SH-SY5Y (cell line): ENCODE data around the gene CARD11.

Experiments used
- GATA2 ChIP-seq: IDR thresholded peaks from 2 replicates; pipeline ENCODE4 v1.6.1; 2011; ENCODE audit warnings: mild to moderate bottlenecking, low read depth, low read length
- GATA3 ChIP-seq: IDR thresholded peaks from 2 replicates; pipeline ENCODE4 v1.6.1; 2011; ENCODE audit warnings: low read depth, mild to moderate bottlenecking, low read length, moderate library complexity

The CARD11 gene

DNA sequence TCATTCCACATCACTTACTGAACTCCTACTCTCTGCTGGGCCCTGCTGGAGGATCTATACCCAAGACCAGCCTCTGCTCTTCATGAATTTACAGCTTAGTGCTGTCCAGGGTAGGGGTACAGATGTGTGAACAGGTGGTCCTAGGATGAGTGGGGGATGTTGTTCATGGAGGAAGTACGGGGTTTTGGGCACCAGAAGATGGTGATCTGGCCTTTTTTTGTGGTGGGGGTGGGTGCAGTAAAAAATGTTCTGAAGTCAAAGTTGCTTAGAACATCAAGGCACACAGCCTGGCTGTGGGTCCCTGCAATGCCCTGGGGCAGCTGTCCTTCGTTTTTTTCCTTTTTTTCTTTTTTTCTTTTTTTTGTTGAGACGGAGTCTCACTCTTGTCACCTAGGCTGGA is 165.4 kb downstream of the CARD11 start:
- TF ChIP-seq GATA3 (no peak), GATA2 (no peak)

DNA sequence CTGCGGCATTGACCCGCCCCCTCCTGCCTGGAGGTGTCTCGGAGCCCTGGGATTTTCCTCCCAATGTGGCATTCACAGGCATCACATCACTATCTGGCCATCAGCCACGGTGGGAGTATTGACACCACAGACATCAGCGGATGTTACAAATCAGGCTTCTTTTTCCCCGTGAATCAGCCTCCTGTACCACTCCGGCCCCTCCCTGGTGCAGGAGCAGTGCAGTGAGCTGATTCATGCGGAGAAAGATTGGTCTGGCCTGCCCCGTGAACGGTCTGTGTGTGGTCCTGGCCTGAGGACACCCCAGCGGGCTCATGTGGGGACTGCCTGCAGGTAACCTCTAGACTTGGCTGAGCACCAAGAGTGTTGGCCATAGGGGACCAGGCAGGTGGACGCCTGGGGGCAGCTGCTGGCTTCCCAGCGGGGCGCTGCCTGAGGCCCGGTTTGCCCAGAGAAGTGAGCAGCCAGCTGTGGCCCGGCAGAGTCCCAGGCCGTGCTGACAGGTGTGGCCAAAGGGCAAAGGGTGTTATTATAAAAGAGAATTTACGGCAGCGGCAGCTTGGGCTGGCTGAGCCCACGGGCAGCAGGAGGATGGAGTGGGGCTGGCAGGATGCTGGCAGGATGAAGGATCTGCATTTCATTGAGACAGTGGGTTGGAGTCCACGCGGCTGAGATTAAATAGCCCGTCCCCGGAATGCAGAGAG is 167.5 kb downstream of the CARD11 start:
- TF ChIP-seq GATA2 (peak; percentile 73), GATA3 (no peak)

DNA sequence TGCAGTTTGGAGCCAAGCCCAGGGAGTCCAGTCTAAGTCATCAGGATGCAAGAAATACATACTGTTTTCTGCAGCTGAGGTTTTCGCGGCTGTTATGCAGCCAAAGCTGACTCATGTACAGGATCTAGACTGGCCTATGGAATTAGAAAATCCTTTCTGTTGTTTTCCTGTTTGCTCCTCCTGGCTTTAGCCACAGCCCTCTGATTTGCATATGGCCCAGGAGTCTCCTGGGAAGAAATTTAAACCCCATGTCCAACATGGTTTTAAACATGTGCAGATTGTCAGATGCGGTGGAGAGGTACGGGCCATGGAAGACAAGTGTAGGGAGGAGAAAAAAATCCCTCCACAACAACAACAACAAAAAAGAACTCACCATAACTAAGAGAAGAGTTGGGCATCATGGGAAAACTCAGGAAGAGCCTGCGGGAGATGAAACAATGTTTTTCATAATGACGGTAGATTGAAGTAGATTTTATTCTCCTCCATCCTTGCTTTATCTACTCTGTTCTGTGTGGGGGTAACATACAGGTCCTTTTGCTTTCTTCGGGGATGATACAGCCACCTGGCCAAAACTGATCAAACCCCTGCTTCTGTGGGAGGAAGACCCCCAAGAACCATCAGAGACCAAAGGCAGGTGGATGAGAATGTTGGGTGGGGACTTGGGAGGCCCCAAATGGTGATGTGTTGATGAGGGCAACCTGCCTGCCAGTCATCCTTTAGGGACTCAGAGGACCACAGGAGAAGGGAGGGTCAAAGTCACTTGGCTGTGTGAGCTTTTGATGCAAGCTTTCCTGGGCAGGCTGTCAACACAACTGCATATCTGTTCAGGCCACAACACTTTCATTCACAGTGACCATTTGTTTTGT is 169.7 kb downstream of the CARD11 start:
- TF ChIP-seq GATA3 (no peak), GATA2 (no peak)

DNA sequence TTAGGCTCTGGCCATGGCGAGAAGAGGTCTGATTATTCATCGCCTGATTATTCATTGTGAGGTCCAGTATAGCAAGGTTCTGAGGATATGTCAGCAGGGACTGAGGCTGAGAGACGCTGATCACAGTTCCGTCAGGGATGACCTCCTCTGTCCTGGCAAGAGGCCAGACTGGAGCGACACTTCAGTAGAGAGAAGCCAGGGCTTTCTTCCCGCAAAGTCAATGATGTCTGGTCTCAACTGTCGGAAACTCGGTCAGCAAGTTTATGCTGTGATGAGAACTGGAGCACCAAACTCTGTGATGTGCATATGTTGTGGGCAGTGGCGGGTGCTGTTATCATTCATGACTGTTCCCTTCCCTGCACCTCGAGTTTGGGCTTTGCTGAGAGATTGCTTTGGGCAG is 170.5 kb downstream of the CARD11 start:
- TF ChIP-seq GATA3: no peak
- no peak for TF ChIP-seq GATA2

DNA sequence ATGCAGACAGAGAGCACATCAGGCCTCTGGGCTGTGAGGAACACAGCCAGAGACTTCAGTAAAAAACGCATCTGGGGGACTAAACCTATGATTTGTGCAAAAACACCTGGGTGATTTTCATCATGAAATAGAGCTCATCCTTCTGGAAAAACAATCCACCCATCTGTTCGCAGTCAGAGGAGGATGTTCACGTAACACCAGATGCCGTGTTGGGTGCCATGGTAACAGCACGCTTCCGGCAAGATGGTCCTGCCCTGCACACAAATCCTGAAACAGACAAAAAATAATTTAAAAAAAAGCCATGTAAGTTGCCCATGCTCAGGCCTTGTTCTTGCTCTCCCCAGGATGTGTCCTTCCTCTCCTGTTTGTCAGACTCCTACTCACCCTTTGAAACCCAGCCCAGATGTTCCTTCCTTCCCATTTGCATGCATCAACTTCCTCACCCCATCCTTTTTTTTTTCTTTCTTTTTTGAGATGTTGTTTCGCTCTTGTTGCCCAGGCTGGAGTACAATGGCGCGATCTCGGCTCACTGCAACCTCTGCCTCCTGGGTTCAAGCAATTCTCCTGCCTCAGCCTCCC is 171.3 kb downstream of the CARD11 start:
- TF ChIP-seq GATA3: no peak

DNA sequence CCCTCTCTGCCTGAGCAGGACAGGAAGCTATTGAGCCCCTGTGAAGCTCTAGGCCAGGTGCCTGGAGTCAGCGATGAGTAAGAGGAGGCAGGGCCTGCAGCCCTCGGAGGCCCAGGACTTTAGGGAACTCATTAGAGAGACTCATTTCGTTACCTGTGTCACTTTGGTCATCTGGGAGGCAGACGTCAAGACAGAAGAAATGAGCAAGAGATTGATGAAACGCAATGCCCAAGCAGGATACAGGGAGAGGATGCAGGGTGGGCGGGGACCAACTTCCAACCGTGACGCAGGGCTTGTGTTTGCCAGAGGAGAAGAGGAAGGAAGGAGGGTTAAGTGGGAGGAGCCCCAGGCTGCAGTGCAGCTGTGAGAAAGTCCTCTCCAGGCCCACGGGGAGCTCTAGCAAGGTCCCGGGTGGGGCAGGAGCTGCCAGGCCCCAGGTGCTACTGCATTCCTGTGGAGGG is 173.2 kb downstream of the CARD11 start:
- no peak for TF ChIP-seq GATA3
- no peak for TF ChIP-seq GATA2

DNA sequence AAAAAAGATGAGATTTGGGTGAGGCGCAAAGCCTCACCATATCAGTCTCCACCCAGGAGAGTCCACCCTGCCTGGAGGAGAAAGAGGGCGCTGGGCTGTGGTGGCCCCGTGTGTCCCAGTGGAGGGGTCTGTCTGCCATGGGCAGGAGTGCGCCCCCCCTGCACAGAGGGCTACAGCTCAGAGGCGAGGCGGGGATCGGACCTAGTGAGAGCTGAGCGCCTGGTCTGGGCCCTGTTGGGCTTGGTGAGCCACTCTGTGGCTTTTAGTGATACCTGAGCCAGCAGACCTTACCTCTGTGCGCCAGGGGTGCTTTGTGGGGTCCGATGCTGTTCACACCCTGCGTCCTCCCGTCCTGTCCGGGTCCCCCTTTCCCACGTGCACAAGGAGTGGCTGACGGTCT is 173.7 kb downstream of the CARD11 start:
- no peak for TF ChIP-seq GATA2
- TF ChIP-seq GATA3: no peak

DNA sequence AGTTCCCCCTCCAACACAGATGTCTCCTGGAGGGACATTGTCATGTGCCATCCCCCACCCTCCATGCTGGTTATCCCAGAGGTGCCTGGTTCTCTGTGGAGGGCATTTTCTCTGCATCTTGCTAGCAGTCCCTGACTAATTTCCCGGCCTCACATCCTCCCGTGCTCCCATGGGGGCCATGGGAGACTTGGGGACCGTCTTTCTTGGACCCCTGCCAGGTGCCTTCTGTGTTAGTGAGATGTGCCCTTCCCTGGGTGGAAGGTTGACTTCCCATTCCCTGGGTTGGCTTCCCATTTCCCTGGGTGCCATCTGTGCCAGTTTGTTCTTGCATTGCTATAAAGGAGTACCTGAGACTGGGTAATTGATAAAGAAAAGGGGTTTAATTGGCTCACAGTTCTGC is 177.1 kb downstream of the CARD11 start:
- TF ChIP-seq GATA3 (no peak), GATA2 (no peak)

DNA sequence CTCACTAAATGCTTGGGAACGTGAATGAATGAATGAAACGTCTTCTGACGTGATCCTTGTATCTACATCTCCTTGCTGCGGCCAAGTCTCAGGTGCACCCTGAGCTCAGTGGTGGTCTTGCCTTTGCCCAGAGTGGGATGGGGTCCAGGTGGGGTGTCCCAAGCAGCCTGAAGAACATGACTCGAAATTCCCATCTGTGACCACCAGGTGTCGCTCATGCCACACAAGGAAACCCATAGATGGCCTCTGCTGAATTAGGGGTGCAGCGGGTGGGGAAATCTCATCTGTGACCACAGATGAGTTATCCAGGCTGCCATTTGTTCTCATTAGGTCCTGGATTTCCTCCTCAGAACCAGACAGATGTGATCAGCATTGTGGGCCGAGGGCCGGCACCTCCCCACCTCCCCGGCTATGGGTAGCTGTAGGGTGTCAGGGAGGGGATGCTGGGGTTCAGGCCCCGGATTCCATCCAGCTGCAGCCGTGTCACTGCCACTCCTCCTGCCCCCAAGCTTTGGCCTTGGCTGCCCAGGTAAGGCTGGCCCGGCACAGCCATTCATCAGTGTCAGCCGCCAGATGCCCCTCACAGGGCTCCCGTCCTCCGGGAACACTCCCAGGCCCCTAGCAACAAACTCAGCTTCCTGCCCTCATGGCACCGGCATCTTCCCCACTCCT is 178.5 kb downstream of the CARD11 start:
- no peak for TF ChIP-seq GATA3
- TF ChIP-seq GATA2: no peak

DNA sequence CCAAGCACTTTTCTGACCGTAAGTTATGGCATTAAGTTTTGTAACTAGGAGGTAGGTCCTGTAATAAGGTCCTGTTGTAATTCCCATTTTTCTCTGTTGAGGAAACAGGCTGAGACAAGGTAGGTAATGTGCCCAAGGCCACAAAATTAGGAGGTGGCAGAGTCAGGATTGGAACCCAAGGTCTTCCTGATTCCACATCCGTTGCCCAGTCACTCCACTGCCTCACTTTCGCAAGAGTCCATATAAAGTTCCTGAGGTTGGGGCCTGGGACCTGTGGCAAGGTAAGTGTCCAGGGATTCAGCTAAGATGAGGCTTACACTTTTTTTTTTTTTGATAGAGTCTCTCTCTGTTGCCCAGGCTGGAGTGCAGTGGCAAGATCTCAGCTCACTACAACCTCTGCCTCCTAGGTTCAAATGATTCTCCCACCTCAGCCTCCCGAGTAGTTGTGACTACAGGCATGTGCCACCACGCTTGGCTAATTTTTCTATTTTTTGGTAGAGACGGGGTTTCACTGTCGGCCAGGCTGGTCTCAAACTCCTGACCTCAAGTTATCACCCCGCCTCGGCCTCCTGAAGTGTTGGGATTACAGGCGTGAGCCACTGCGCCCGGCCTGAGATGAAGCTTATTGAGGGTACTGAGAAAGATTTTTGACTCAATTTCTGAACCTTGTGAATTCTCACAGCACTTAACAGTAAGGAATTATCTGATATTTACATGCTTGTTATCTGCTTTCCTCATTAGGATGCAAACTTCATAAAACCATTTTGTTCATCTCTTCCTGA is 179.3 kb downstream of the CARD11 start:
- TF ChIP-seq GATA3 (no peak), GATA2 (no peak)

DNA sequence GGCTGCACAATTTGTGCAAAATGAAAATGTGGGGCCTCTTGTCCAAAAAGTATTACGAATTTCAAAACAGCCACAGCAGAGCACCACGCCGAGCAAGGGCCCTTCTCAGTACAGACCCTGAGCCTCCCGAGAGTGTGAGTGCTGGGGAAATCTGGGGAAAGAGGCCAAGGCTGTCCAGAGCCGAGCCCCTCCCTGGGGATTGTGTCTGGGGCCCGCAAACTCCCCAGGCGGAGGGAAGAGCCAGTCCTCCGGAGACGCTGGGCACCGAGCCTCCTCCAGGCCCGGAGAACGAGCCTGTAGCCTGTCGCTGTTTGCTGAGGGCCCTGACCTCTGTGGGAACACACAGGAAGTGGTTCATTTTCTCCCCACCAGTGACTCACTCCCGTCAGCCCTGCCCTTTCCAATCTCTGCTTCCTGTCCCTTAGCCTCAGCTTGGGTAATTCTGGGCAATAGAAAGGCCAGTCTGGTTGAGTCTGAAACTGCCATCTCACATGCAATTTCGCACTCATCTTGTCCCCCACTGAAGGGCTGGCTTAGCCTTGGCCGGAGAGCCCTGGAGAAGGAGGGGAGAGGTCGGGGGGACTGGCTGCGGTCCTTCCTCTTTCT is 180.1 kb downstream of the CARD11 start:
- TF ChIP-seq GATA3 (no peak), GATA2 (no peak)

DNA sequence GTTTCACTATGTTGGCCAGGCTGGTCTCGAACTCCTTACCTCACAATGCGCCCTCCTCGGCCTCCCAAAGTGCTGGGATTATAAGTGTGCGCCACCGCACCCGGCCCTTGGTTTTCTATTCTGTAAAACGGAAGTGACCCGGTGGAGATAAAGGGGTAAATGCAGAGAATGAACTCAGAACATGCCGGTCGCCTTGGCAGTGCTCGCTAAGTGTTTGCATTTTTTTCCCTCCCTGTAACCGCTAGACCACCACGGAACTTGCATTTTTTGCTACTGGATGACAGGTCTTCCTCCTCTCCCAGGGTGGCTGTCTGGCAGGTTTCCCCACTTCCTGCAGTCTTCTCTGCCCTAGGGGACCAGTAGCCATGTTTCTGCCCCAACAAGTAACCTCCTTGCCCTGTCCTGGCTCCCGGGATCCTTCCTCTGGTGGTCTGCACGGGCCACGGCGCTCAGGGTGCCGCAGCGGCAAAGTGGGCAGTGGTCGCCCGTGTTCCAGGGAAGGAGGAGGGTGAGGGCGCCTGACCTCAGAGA is 180.8 kb downstream of the CARD11 start:
- TF ChIP-seq GATA3 (no peak), GATA2 (no peak)

DNA sequence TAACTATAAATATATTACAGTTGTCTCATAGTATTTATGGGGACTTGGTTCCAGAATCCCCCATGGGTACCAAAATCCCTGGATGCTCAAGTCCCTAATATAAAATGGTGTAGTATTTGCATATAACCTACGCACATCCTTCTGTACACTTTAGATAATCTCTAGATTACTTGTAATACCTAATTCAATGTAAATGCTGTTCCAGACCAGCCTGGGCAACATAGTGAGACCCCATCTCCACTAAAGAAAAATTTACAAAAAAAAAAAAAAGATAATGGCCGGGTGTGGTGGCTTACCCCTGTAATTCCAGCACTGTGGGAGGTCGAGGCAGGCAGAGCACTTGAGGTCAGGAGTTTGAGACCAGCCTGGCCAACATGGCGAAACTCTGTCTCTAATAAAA is 182.2 kb downstream of the CARD11 start:
- no peak for TF ChIP-seq GATA3
- TF ChIP-seq GATA2: no peak
